SU-DHL-6 (cell line): ENCODE results near the gene CDH13.

ENCODE experiments used
- CTCF ChIP-seq: fragments of 200-600 bp; sonication (generic); IDR thresholded peaks from one replicate; pipeline ENCODE4 v1.5.1; 2017; ENCODE audit warnings: antibody characterized with exemption, mild to moderate bottlenecking, low read length, moderate library complexity; ENCODE audit not compliant: insufficient read depth, poor library complexity, severe bottlenecking
- EZH2phosphoT487 ChIP-seq: fragments of 200-600 bp; sonication (generic), shearing (Covaris generic); conservative IDR thresholded peaks from 2 replicates; pipeline ENCODE4 v1.6.1; 2018; ENCODE audit warnings: mild to moderate bottlenecking, antibody characterized with exemption, low read length, moderate library complexity, mixed read lengths

GRCh38 chr16:83552930-83553329 is 926.2 kb downstream of the CDH13 start:
- TF ChIP-seq EZH2phosphoT487 = no peak
- TF ChIP-seq CTCF = no peak
